ENCODE measurements around the gene FAM241B.

FAM241B gene

GRCh38 chr10:69649786-69650550 is 19.9 kb downstream of the FAM241B start:
- no peak for DNase-seq

GRCh38 chr10:69650589-69651261 is 20.7 kb downstream of the FAM241B start:
- no peak for DNase-seq

GRCh38 chr10:69651362-69651761 is 21.3 kb downstream of the FAM241B start:
- no peak for DNase-seq

GRCh38 chr10:69652111-69652856 is 22.2 kb downstream of the FAM241B start:
- no peak for DNase-seq

- DNase-seq = no peak
These were observed 22.8 kb downstream of the FAM241B start for GRCh38 chr10:69652857-69653199.

- no peak for DNase-seq
These were observed 23.5 kb downstream of the FAM241B start for GRCh38 chr10:69653561-69653960.

GRCh38 chr10:69655124-69655867 is 25.2 kb downstream of the FAM241B start:
- no peak for DNase-seq

- no peak for DNase-seq
These were observed 26.0 kb downstream of the FAM241B start for GRCh38 chr10:69655868-69656555.

- no peak for DNase-seq
These were observed 26.8 kb downstream of the FAM241B start for GRCh38 chr10:69656742-69657269.

- DNase-seq = no peak
These were observed 27.4 kb downstream of the FAM241B start for GRCh38 chr10:69657430-69657829.

GRCh38 chr10:69657866-69658265 is 27.8 kb downstream of the FAM241B start:
- DNase-seq = no peak

GRCh38 chr10:69659241-69660038 is 29.4 kb downstream of the FAM241B start:
- DNase-seq = no peak

- no peak for DNase-seq
These were observed 30.2 kb downstream of the FAM241B start for GRCh38 chr10:69660296-69660695.

GRCh38 chr10:69661414-69662172 is 31.5 kb downstream of the FAM241B start:
- no peak for DNase-seq

- no peak for DNase-seq
These were observed 32.3 kb downstream of the FAM241B start for GRCh38 chr10:69662173-69662877.

- DNase-seq = no peak
These were observed 32.9 kb downstream of the FAM241B start for GRCh38 chr10:69662901-69663300.

GRCh38 chr10:69663369-69663947 is 33.4 kb downstream of the FAM241B start:
- DNase-seq = no peak

- DNase-seq = no peak
These were observed 35.6 kb downstream of the FAM241B start for GRCh38 chr10:69665474-69666320.

- DNase-seq = no peak
These were observed 36.7 kb downstream of the FAM241B start for GRCh38 chr10:69666756-69667155.

All from CD4-positive, alpha-beta T cell treated with Interleukin-12 subunit alpha and Interleukin-12 subunit beta, for 1 hour (primary cell).